ENCODE results near the gene CEMP1.

The CEMP1 gene

DNA sequence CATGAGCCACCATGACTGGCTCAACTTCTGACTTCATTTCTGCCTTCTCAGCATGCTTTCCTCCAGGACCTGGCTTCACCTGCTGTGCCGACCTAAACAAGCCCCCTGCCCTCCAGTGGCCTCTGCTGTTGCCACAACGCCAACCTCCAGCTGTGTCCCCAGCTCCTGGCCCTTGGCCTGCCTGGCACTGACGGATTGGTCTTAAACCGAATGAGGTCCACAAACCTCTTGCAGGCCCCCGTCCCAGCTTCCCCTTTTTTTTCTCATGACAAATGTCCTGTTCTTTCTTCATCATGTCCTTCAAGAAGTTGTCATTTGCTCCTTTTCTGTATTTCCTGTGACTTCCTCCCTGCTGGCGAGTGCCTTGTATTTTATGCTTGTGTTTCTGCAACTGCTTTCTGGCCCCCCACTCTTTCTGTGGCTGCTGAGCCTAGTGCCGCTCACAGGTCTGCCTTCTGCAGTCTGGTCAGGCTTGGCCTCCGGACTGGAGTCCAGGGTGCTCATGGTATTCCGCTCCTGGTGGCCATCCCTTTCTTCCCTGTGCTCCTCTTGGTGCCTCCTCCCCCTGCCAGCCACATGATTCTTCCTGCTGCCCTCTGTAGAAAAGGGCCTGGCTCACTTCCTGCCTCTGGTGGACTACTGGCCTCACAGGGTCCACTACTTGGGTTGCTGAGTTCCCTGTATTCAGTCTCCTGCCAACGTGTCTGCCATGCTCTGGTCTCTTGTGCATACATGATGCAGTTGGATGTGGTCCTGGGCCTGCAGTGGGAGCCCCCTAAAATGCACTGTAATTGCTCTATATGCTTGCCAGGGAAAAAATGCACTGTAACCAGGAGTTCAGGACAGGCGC is 14.6 kb downstream of the CEMP1 start:
- Histone ChIP-seq H3K4me1 (ENCODE audit: insufficient read depth, low read length, poor library complexity, severe bottlenecking) (peaks cover 12% of the 10 kb centered on the region), H3K9me3 (ENCODE audit: insufficient read depth, low read depth, low read length) (no peaks in the 10 kb centered on the region), H3K4me3 (ENCODE audit: low read length, poor library complexity, severe bottlenecking) (peak overlapping the region; percentile 78), H3K79me2 (ENCODE audit: insufficient read depth, low read length) (peaks cover 52% of the 10 kb centered on the region), H3F3A (ENCODE audit: low read depth) (no peaks in the 10 kb centered on the region), H3K36me3 (ENCODE audit: insufficient read depth, low read length) (no peaks in the 10 kb centered on the region), H3K27me3 (ENCODE audit: insufficient read depth, low read length, poor library complexity, severe bottlenecking) (no peaks in the 10 kb centered on the region), H3K9ac (ENCODE audit: low read depth, low read length, poor library complexity, severe bottlenecking) (peak overlapping the region; percentile 36), H3K4me2 (ENCODE audit: low read depth, low read length, poor library complexity, severe bottlenecking) (peak overlapping the region; percentile 94), H4K20me1 (ENCODE audit: insufficient read depth, low read length, poor library complexity, severe bottlenecking) (peaks cover 9% of the 10 kb centered on the region), H2AFZ (ENCODE audit: low read length) (no peak overlapping the region), H3K9me2 (replicated peaks; ENCODE audit: low read depth, low read length) (no peaks in the 10 kb centered on the region)
- no peak for TF ChIP-seq EZH2phosphoT487 (IDR thresholded peaks at IDR 0.05; ENCODE audit: borderline replicate concordance)
- TF ChIP-seq, protein P1, sequence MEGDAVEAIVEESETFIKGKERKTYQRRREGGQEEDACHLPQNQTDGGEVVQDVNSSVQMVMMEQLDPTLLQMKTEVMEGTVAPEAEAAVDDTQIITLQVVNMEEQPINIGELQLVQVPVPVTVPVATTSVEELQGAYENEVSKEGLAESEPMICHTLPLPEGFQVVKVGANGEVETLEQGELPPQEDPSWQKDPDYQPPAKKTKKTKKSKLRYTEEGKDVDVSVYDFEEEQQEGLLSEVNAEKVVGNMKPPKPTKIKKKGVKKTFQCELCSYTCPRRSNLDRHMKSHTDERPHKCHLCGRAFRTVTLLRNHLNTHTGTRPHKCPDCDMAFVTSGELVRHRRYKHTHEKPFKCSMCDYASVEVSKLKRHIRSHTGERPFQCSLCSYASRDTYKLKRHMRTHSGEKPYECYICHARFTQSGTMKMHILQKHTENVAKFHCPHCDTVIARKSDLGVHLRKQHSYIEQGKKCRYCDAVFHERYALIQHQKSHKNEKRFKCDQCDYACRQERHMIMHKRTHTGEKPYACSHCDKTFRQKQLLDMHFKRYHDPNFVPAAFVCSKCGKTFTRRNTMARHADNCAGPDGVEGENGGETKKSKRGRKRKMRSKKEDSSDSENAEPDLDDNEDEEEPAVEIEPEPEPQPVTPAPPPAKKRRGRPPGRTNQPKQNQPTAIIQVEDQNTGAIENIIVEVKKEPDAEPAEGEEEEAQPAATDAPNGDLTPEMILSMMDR (conservative IDR thresholded peaks at IDR 0.05; ENCODE audit: low read length) = no peak

DNA sequence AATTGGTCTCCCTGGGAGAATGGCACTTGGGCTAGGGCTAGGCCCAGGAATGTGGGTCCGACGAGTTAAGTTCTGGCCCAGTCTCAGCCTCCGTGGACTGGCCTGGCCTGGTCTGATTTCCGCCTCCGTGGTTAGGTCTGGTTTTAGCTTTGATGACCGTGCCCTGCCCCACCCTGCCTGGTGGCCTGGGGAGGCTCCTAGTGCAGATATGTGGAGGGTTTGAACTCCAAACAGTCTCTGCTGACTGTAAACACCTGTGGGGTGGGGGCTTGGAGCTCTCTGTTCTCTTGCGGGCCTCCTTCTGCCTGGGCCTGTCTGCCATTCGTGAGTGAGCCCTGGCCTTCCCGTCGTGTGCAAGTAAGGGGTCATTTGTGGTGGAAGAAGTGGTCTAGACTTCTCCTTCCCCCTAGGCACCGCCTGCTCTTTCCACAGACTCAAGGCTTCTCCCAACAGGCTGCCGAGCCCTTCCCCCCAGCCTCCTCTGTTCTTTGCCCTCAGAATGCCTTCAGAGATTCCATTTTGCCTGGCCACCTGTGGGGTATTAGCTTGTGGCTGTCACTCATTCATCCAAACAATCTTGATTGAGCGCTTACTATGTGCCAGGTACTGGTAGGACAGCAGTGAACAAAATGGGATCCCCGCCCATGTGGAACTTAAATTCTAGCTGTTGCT is 15.9 kb downstream of the CEMP1 start:
- H2AFZ ChIP-seq (ENCODE audit: low read length) = no peak overlapping the region
- no peak for TF ChIP-seq EZH2phosphoT487 (IDR thresholded peaks at IDR 0.05; ENCODE audit: borderline replicate concordance)
- TF ChIP-seq, protein P1 (conservative IDR thresholded peaks at IDR 0.05; ENCODE audit: low read length) = no peak
- no peaks in the 10 kb centered on the region for H3K36me3 ChIP-seq (ENCODE audit: insufficient read depth, low read length)
- no peaks in the 10 kb centered on the region for H3F3A ChIP-seq (ENCODE audit: low read depth)
- peak overlapping the region; percentile 78 for H3K4me3 ChIP-seq (ENCODE audit: low read length, poor library complexity, severe bottlenecking)
- H3K9me2 ChIP-seq (replicated peaks; ENCODE audit: low read depth, low read length) = no peaks in the 10 kb centered on the region
- H3K9me3 ChIP-seq (ENCODE audit: insufficient read depth, low read depth, low read length) = no peaks in the 10 kb centered on the region
- peak overlapping the region; percentile 75 for H3K9ac ChIP-seq (ENCODE audit: low read depth, low read length, poor library complexity, severe bottlenecking)
- peaks cover 47% of the 10 kb centered on the region for H3K79me2 ChIP-seq (ENCODE audit: insufficient read depth, low read length)
- peaks cover 9% of the 10 kb centered on the region for H4K20me1 ChIP-seq (ENCODE audit: insufficient read depth, low read length, poor library complexity, severe bottlenecking)
- H3K27me3 ChIP-seq (ENCODE audit: insufficient read depth, low read length, poor library complexity, severe bottlenecking) = no peaks in the 10 kb centered on the region
- peak overlapping the region; percentile 94 for H3K4me2 ChIP-seq (ENCODE audit: low read depth, low read length, poor library complexity, severe bottlenecking)
- peaks cover 12% of the 10 kb centered on the region for H3K4me1 ChIP-seq (ENCODE audit: insufficient read depth, low read length, poor library complexity, severe bottlenecking)

DNA sequence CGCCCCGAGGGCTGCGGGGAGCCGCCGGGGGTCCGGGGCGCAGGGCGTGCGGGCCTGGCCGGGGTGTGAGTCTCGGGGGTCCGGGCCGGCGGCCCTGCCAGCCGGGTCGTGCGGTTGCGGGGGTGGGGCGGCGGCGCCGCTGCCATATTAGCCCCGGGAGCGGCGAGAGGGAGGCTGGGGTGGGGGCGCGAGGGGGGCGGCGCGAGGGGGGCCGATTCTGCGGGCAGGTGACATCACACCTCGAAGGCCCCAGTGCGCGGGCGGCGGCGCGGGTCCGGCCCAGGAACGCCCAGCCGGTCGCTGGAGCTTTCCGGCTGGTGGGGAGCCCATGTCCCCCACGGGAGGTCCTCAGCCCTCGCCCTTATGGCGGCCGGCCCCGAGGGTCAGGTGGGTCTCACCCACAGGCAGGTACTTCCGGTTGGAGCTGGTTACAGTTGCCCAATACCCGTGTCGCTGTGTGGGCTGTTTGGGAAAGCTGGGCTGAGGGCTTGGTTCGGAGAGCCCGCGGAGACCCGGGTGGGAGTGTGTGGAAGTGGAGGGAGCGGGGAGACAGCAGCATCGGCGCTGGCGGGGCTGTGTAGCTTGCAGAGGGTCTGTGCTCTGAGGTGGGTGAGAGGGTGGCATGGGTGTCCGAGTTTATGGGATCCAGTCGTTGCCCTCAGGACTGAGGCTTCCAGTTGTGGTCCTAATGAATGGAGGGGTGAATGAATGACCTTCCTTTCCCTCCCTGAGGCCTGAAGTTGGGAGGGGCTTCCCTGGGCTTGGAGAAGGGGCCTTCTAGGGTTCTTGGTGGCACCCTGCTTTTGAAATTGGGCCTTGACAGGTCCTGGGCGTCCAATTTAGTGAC is 16.7 kb downstream of the CEMP1 start:
- Histone ChIP-seq H3K79me2 (ENCODE audit: insufficient read depth, low read length) (peaks cover 47% of the 10 kb centered on the region), H3K4me2 (ENCODE audit: low read depth, low read length, poor library complexity, severe bottlenecking) (peak overlapping the region; percentile 94), H3K9me2 (replicated peaks; ENCODE audit: low read depth, low read length) (no peaks in the 10 kb centered on the region), H4K20me1 (ENCODE audit: insufficient read depth, low read length, poor library complexity, severe bottlenecking) (peaks cover 9% of the 10 kb centered on the region), H3K36me3 (ENCODE audit: insufficient read depth, low read length) (no peaks in the 10 kb centered on the region), H3K4me1 (ENCODE audit: insufficient read depth, low read length, poor library complexity, severe bottlenecking) (peaks cover 12% of the 10 kb centered on the region), H3K9ac (ENCODE audit: low read depth, low read length, poor library complexity, severe bottlenecking) (peak overlapping the region; percentile 75), H3F3A (ENCODE audit: low read depth) (no peaks in the 10 kb centered on the region), H3K4me3 (ENCODE audit: low read length, poor library complexity, severe bottlenecking) (peak overlapping the region; percentile 78), H3K27me3 (ENCODE audit: insufficient read depth, low read length, poor library complexity, severe bottlenecking) (no peaks in the 10 kb centered on the region), H3K9me3 (ENCODE audit: insufficient read depth, low read depth, low read length) (no peaks in the 10 kb centered on the region), H2AFZ (ENCODE audit: low read length) (no peak overlapping the region)
- TF ChIP-seq, protein P1 (conservative IDR thresholded peaks at IDR 0.05; ENCODE audit: low read length) = no peak
- no peak for TF ChIP-seq EZH2phosphoT487 (IDR thresholded peaks at IDR 0.05; ENCODE audit: borderline replicate concordance)

Measured in Loucy (cell line).